Activated T-helper 1 cell treated with anti-CD3 and anti-CD28 coated beads, Interleukin-12 subunit alpha, Interleukin-12 subunit beta, Interleukin-2, Interleukin-4 antibody, amounts not matched to agents 30 ng/mL and 10 ng/mL and 1 ng/mL, durations not matched to agents 14 hours and 24 hours and 36 hours (primary cell): ENCODE results near the gene HOPX. TPM values are rescaled to one million over a fixed set of nuclear protein-coding genes. Genes with fewer than 3 reads are reported as not detected.
"Not testable (repeated sequence)": the region's sequence is repeated elsewhere in the genome, so short reads cannot be mapped to it uniquely, and the experiment has no call there.

Experiments used
- DNase-seq: peaks from one replicate; pipeline ENCODE4 v3.0.0; 2021; ENCODE audit warnings: low spot score
- H3K27ac Mint-ChIP-seq: one replicate; pipeline ENCODE4 v1.8.0; 2021; ENCODE audit warnings: mild to moderate bottlenecking, mixed read lengths
- H3K27me3 Mint-ChIP-seq: one replicate; pipeline ENCODE4 v1.8.0; 2022; ENCODE audit warnings: mild to moderate bottlenecking, moderate library complexity, mixed read lengths; ENCODE audit not compliant: insufficient read depth
- H3K36me3 Mint-ChIP-seq: one replicate; pipeline ENCODE4 v1.8.0; 2021; ENCODE audit warnings: low read depth, mixed read lengths
- H3K4me1 Mint-ChIP-seq: one replicate; pipeline ENCODE4 v1.8.0; 2021; ENCODE audit warnings: low read depth, mixed read lengths
- H3K4me3 Mint-ChIP-seq: one replicate; pipeline ENCODE4 v1.8.0; 2021; ENCODE audit warnings: mild to moderate bottlenecking, moderate library complexity, mixed read lengths
- H3K9me3 Mint-ChIP-seq: one replicate; pipeline ENCODE4 v1.8.0; 2021; ENCODE audit warnings: mixed read lengths
- intact Hi-C: fragments of 100-400 bp; cut with micrococcal nuclease; formaldehyde crosslinking; loops from one replicate; pipeline ENCODE4 v1.15.1; 2024
- total RNA-seq: library from RNA; stranded (reverse); gene quantifications from 2 replicates; pipeline ENCODE4 v1.2.3, GENCODE V29; 2022

The HOPX gene
- total RNA-seq, 1 donor from 2014 or later: 121 TPM

GRCh38 chr4:56701161-56701480, 20.0 kb upstream of the HOPX start:
- Mint-ChIP-seq H3K27me3 (peaks cover 7% of the 10 kb centered on the region), H3K4me3 (no peak overlapping the region), H3K4me1 (no peaks in the 10 kb centered on the region), H3K27ac (no peak overlapping the region), H3K36me3 (no peaks in the 10 kb centered on the region), H3K9me3 (no peaks in the 10 kb centered on the region)
- intact Hi-C loops: no loop called here
- DNase-seq: no peak

- no peak overlapping the region for H3K27ac Mint-ChIP-seq
- intact Hi-C loops: no loop called here
- no peak for DNase-seq
- H3K4me1 Mint-ChIP-seq: no peaks in the 10 kb centered on the region
- H3K27me3 Mint-ChIP-seq: peaks cover 7% of the 10 kb centered on the region
- H3K36me3 Mint-ChIP-seq: no peaks in the 10 kb centered on the region
- H3K4me3 Mint-ChIP-seq: no peak overlapping the region
- H3K9me3 Mint-ChIP-seq: no peaks in the 10 kb centered on the region
These were observed 18.5 kb upstream of the HOPX start for GRCh38 chr4:56699537-56700105.

GRCh38 chr4:56698329-56698728, 17.2 kb upstream of the HOPX start:
- intact Hi-C loops: no loop called here
- no peaks in the 10 kb centered on the region for H3K4me1 Mint-ChIP-seq
- H3K36me3 Mint-ChIP-seq: no peaks in the 10 kb centered on the region
- no peak overlapping the region for H3K4me3 Mint-ChIP-seq
- peaks cover 8% of the 10 kb centered on the region for H3K27me3 Mint-ChIP-seq
- H3K9me3 Mint-ChIP-seq: no peaks in the 10 kb centered on the region
- DNase-seq: no peak
- no peak overlapping the region for H3K27ac Mint-ChIP-seq

GRCh38 chr4:56696056-56696455, 15.0 kb upstream of the HOPX start:
- H3K36me3 Mint-ChIP-seq: no peaks in the 10 kb centered on the region
- no peaks in the 10 kb centered on the region for H3K9me3 Mint-ChIP-seq
- no peak overlapping the region for H3K27ac Mint-ChIP-seq
- no peak overlapping the region for H3K4me3 Mint-ChIP-seq
- H3K27me3 Mint-ChIP-seq: peaks cover 11% of the 10 kb centered on the region
- intact Hi-C loops: no loop called here
- no peaks in the 10 kb centered on the region for H3K4me1 Mint-ChIP-seq
- DNase-seq: no peak

- not testable (repeated sequence) for H3K27ac Mint-ChIP-seq, H3K4me3 Mint-ChIP-seq
These were observed 12.4 kb upstream of the HOPX start for GRCh38 chr4:56693476-56693875.

GRCh38 chr4:56692576-56692975, 11.5 kb upstream of the HOPX start:
- Mint-ChIP-seq H3K27ac (no peak overlapping the region), H3K4me3 (no peak overlapping the region), H3K36me3 (no peaks in the 10 kb centered on the region), H3K27me3 (peaks cover 19% of the 10 kb centered on the region), H3K4me1 (no peaks in the 10 kb centered on the region), H3K9me3 (no peaks in the 10 kb centered on the region)
- no peak for DNase-seq
- intact Hi-C loops: no loop called here

More at GRCh38 chr4:56693476-56693875, 12.4 kb upstream of the HOPX start:
- H3K9me3 Mint-ChIP-seq, intact Hi-C loops, H3K36me3 Mint-ChIP-seq, H3K4me1 Mint-ChIP-seq, DNase-seq: not testable (repeated sequence)
- peaks cover 20% of the 10 kb centered on the region for H3K27me3 Mint-ChIP-seq

GRCh38 chr4:56691425-56691824, 10.3 kb upstream of the HOPX start:
- H3K4me1 Mint-ChIP-seq: no peaks in the 10 kb centered on the region
- no peaks in the 10 kb centered on the region for H3K36me3 Mint-ChIP-seq
- H3K4me3 Mint-ChIP-seq: no peak overlapping the region
- intact Hi-C loops: no loop called here
- H3K9me3 Mint-ChIP-seq: no peaks in the 10 kb centered on the region
- DNase-seq: no peak
- no peak overlapping the region for H3K27ac Mint-ChIP-seq
- H3K27me3 Mint-ChIP-seq: peaks cover 19% of the 10 kb centered on the region

GRCh38 chr4:56690393-56690792, 9.3 kb upstream of the HOPX start:
- Mint-ChIP-seq H3K36me3 (no peaks in the 10 kb centered on the region), H3K4me1 (no peaks in the 10 kb centered on the region), H3K27me3 (peaks cover 20% of the 10 kb centered on the region), H3K9me3 (no peaks in the 10 kb centered on the region), H3K27ac (no peak overlapping the region), H3K4me3 (no peak overlapping the region)
- DNase-seq: no peak
- intact Hi-C loops: no loop called here

- Mint-ChIP-seq H3K4me3 (no peak overlapping the region), H3K27ac (no peak overlapping the region), H3K4me1 (peaks cover 4% of the 10 kb centered on the region), H3K9me3 (no peaks in the 10 kb centered on the region), H3K27me3 (peaks cover 28% of the 10 kb centered on the region), H3K36me3 (no peaks in the 10 kb centered on the region)
- DNase-seq: no peak
- intact Hi-C loops: no loop called here
These were observed 8.3 kb upstream of the HOPX start for GRCh38 chr4:56689201-56689969.

GRCh38 chr4:56688094-56688647, 7.1 kb upstream of the HOPX start:
- intact Hi-C loops: no loop called here
- no peaks in the 10 kb centered on the region for H3K36me3 Mint-ChIP-seq
- H3K27me3 Mint-ChIP-seq: peaks cover 37% of the 10 kb centered on the region
- H3K27ac Mint-ChIP-seq: no peak overlapping the region
- no peak for DNase-seq
- no peaks in the 10 kb centered on the region for H3K9me3 Mint-ChIP-seq
- no peak overlapping the region for H3K4me3 Mint-ChIP-seq
- peaks cover 15% of the 10 kb centered on the region for H3K4me1 Mint-ChIP-seq

GRCh38 chr4:56686537-56687231, 5.6 kb upstream of the HOPX start:
- no peak for DNase-seq
- intact Hi-C loops: no loop called here
- H3K9me3 Mint-ChIP-seq: no peaks in the 10 kb centered on the region
- H3K4me3 Mint-ChIP-seq: no peak overlapping the region
- no peaks in the 10 kb centered on the region for H3K36me3 Mint-ChIP-seq
- peaks cover 22% of the 10 kb centered on the region for H3K4me1 Mint-ChIP-seq
- H3K27me3 Mint-ChIP-seq: peaks cover 49% of the 10 kb centered on the region
- H3K27ac Mint-ChIP-seq: no peak overlapping the region

GRCh38 chr4:56684320-56685050, 3.4 kb upstream of the HOPX start:
- peaks cover 62% of the 10 kb centered on the region for H3K27me3 Mint-ChIP-seq
- peaks cover 41% of the 10 kb centered on the region for H3K4me1 Mint-ChIP-seq
- intact Hi-C loops: loop anchor here (5.0 kb wide), 1 partner anchor 107 kb away; no protein-coding TSS in a partner anchor
- no peaks in the 10 kb centered on the region for H3K36me3 Mint-ChIP-seq
- H3K4me3 Mint-ChIP-seq: no peak overlapping the region
- no peak overlapping the region for H3K27ac Mint-ChIP-seq
- DNase-seq: no peak
- no peaks in the 10 kb centered on the region for H3K9me3 Mint-ChIP-seq
